Neural progenitor cell (in vitro differentiated cells): ENCODE data around the gene SLC10A7.

Source experiments
- EZH2 ChIP-seq: fragments of 200-600 bp; sonication (generic); IDR thresholded peaks from 2 replicates; pipeline ENCODE4 v1.6.1; 2017; ENCODE audit warnings: antibody characterized with exemption, mild to moderate bottlenecking, moderate library complexity
- TF ChIP-seq, protein P1 (sequence below): fragments of 200-600 bp; sonication (generic); IDR thresholded peaks from 2 replicates; pipeline ENCODE4 v1.5.1; 2017; ENCODE audit warnings: antibody characterized with exemption, mild to moderate bottlenecking

DNA sequence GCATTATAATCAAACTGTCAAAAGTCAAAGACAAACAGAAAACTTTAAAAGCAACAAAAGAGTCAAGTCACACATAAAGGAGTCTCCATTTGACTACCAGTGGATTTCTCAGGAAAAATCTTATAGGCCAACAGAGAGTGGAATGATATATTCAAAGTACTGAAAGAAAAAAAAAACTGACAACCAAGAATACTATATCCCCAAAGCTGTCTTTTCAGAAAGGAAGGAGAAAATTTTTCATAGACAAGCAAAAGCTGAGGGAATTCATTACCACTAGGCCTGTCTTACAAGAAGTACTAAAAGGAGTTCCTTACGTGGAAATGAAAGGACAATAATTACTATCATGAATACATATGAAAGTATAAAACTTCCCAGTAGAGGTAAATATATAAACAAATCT, 39.0 kb downstream of the SLC10A7 start:
- TF ChIP-seq, protein P1, sequence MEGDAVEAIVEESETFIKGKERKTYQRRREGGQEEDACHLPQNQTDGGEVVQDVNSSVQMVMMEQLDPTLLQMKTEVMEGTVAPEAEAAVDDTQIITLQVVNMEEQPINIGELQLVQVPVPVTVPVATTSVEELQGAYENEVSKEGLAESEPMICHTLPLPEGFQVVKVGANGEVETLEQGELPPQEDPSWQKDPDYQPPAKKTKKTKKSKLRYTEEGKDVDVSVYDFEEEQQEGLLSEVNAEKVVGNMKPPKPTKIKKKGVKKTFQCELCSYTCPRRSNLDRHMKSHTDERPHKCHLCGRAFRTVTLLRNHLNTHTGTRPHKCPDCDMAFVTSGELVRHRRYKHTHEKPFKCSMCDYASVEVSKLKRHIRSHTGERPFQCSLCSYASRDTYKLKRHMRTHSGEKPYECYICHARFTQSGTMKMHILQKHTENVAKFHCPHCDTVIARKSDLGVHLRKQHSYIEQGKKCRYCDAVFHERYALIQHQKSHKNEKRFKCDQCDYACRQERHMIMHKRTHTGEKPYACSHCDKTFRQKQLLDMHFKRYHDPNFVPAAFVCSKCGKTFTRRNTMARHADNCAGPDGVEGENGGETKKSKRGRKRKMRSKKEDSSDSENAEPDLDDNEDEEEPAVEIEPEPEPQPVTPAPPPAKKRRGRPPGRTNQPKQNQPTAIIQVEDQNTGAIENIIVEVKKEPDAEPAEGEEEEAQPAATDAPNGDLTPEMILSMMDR, result no peak
- no peak for TF ChIP-seq EZH2
